ENCODE measurements around the gene SEC31A. TPM values are rescaled to one million over a fixed set of nuclear protein-coding genes. Genes with fewer than 3 reads are reported as not detected.
A peak's percentile ranks its signal among the peaks of the same experiment; 100 is the strongest.

The SEC31A gene
- total RNA-seq, 1 experiment from 2014 or later, result 189 TPM

DNA sequence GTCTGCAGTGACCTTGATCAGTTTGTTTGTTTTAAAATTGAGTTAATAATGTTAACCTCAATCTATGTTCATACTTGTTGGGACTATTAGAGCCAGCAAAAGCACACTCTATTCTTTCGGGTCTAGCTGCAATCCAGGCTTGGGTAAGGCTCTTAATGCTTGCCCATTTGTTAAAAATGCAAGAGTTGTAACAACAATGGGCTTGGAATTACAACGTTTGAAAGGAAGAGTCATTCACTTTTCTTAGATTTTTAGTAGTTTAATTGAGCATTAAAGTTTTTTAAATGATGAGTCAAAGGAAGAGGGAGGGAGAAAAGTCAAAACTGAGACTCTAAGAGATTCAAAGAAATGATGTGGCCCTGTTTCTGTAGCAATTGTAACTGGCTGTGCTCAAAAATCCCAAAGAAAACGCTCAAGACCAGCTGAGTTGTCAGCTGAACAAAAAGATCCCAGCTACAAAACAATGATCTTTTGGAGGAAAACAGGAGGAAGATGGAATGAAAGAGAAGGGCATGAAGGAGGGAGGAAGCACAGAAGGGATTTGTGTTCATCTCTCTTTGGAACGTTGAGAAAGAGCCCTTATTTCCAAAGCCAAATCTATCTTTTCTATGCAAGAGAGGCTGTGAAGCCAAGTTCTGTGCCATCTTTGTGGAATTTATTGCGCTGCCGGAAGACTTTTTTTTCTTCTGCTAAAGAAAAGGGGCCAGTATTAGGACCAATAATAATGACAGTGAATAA lies 97.9 kb downstream of the SEC31A start:
- no peak for DNase-seq (ENCODE audit: low read depth)

DNA sequence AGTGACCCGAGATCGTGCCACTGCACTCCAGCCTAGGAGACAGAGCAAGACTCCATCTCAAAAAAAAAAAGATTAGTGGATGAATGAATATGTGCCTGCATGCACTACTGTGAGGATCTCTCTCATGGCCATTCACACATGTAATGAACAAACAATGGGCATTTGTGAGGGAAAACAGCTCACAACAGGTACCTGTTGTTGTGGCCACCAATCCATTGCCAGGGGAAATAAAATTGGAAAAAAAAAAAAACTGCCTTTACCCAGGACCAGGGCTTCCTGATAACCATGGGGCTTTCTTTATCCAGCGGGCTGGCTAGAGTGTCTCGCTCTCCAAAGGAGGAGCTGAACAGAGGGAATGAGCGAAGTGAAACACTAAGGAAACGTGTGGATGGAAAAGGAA lies 99.8 kb downstream of the SEC31A start:
- no peak for DNase-seq (ENCODE audit: low read depth)

DNA sequence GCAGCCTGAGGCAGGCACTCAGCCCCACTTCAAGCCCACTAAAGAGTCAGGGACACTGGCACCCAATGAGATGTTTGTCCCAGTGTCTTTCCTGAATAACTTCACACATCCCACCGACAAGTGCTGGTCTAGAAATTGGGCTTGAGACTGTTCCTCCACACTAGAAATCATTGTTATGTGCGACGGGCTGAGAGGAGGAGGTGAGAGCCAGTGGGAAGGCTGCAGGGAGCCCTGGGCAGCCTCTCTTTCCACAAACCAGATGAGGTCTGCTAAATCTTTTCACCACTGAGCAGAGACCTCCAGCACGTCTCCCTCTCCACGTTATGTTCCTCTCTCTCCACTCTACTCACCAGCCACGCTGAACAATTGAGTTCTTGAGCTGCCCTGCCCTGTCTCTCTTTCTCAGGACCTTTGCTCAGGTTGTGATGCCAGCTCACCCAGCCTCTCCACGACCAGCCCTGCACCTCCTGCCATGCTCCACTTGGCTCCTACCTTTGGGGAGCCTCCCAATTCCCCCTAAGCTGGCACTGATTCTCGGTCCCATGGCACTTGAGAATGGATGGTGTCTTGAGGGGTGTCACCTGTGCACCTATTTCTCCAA lies 100.8 kb downstream of the SEC31A start:
- no peak for DNase-seq (ENCODE audit: low read depth)

DNA sequence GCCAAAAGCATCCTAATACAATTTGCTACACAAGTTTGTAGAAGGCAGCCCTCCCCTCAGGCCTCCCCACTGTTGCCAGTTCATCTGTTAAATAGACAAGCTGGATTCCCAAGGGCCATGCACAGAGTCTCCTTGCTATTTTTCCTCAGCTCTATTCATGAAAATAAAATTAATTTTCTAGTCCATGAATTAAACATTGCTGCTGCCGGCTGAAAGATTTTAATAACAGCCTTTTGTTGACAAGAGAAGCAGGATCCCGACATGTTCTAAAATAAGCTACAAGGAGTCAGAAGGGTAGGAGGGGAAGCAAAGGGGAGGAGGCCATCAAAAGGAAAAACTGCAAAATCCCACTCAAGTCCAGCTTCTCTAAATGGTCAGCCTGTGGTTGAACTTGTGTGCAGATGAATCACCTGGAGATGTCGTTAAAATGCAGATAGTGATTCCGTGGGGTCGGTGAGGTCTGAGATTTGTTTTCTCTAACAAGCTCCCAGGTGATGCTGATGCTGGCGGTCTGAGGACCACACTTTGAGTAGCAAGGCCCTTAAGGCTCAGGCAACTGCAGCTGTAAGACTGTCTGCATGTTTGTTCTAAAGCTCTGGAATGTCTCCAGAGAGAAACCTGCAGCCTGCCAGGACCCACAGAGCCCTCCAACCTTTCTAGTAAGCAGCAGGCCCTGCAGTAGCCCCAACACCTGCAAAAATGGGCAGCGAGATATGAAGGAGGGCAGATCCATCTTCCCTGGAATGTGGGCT lies 101.8 kb downstream of the SEC31A start:
- DNase-seq (ENCODE audit: low read depth), result no peak

DNA sequence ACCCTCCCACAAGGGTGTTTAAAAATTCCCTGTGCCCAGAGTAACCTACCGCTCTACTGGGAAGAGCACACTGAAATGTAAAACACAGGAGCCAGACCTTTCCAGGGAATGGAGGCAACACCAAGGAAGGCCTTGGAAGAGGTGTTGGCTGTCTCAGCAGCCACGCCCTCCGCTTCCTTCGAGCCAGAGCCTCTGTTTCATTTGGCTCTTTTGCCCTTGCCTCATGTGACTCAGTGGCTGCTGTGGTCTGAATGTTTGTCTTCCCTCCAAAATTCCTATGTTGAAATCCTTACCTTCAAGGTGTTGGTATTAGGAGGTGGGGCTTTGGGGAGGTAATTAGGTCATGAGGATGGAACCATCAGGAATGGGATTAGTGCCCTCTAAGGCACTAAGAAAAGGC lies 103.6 kb downstream of the SEC31A start:
- no peak for DNase-seq (ENCODE audit: low read depth)

DNA sequence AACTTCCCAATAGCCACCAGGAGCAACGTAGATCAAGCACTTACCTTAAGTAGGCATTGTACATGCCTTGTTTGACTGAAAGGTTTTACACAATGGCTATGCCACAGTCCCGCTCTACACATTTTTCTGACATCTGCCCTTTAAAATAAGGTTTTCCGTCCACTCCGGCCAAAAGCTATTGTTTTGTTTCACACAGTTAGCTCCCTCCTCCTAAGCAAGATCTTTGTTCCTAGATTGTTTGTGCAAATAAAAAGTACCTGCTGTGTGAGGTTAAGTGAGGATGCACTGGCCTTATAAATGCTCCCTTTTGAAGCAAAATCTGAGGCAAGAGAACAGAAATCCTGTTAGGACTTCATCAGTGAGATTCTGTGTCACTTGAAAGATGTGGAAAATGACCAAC lies 104.1 kb downstream of the SEC31A start:
- no peak for DNase-seq (ENCODE audit: low read depth)

DNA sequence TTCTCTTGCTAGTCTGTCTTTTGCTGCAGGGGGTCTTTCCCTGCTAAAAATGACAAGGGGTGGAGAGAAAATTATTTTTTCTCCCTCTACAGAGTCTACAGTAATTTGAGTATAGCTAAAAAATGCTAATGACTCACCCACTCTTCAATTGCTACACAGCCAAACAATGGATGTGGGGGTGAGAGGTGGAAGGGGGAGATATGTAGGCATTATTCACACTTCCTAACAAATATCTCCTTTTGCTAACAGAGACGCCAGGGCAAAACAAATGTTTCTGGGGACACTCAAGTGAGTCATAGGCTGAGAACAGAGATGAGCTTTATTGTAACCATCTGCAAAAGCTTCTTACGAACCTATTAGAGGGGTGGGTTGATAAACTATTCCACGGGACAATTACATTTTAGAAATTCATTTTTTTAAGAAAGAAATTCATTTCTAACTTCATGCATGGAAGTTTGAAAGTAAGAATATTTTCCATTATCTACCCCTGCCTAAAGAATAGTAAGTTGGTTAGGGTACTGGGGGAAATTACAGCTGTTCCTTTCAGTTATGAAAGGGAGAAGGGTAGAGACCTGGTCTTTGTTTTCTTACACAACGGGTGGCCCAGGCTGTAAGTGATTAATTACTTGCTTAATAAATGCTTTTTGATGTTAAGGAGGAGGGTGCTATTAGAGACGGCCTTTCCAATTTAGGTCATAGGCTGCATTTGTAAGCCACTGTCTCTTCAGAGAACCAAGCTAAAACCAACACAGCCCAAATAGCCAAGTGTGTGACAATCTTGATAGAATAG lies 105.1 kb downstream of the SEC31A start:
- peak; percentile 97 for DNase-seq (ENCODE audit: low read depth)

DNA sequence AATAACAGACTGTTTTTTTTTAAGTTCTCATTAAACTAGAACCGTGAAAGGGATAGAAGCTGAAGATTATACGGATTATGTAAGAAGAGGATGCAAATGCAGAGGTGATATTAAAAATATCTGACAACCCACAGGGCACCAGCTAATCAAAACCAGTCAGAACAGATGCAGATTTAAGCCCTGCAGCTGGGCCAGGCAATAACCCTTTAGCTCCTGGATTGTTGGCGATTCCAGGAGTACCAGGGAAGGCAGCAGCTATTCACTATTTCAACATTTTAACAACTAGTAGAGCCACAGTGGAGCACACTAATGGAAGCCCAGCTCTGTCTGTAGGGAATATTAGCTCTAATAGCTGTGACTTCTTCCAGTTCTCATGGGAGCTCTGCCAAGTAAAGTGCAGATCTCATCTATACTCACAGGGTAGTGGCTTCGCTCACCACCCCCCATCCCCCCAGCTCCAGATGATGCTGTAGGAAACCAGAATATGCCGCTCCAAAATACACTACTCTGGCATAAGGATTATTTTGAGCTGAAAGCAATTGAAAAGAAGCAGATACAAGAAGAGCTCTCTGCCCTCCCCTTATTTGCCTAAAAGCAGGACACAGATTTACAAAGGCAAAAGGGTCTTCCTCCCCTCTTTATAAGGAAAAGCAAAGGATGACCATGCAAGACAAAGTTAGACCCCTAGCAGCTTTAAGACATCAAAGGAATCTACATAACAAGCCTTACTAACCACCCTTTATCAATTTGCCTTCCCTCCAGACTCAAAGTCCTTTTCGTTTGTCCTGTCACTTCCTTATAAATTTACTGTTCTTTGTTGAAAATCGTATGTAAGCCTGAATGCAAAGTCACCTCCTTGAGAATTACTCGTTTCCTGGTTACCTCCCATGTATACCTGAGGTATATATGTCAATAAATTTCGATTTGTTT lies 106.0 kb downstream of the SEC31A start:
- DNase-seq (ENCODE audit: low read depth), result peak; percentile 69

DNA sequence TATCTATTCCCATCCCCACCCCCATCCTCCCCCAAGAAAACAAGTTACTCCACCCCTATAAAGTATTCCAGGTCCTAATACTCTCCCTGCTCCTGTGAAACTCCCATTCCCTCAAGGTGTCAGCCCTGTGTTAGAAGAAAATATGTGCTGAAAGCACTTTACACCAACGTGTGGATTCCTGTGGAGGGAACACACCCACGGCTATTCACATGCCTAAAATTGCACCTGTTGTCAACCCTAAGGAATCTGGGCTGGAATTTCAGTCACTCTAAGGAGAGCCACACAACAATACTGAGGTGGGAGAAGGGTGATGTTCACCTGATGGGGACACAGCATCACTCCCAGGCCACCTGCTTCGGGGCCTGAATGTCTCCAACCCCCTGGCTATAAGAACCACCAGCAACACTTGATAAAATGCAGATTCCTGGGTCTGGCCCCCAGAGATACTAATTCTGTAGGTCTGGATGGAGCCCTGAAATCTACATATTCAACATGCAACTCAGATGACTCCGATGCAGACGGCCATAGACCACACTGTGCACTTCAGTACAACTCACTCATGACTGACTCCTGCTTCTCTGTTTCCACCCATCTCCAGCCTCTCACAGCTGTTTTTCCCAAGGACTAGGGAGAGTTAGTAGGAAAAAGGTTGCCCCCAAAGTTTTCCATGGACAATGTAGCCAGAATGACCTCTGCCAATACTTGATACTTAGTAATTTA lies 108.2 kb downstream of the SEC31A start:
- no peak for DNase-seq (ENCODE audit: low read depth)

DNA sequence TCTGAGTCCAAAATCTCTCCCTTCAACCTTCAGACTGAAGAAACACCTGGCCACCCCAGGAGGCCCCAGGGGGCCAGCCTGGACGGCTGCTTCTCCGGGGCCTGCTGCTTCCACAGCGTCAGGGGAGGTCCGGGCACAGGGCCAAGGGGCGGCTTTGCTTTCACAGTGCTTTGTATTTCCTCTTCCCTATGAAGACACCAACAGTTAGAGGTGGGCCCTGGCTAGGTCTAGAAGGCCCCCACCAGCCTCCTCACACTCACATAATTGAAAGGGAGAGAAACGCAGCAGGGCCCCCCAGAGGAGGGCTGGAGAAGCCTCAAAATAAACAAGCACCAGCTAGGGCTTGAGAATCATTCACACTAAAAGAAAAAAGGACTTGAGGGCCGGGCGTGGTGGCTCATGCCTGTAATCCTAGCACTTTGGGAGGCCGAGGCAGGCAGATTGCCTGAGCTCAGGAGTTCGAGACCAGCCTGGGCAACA lies 110.2 kb downstream of the SEC31A start:
- no peak for DNase-seq (ENCODE audit: low read depth)

DNA sequence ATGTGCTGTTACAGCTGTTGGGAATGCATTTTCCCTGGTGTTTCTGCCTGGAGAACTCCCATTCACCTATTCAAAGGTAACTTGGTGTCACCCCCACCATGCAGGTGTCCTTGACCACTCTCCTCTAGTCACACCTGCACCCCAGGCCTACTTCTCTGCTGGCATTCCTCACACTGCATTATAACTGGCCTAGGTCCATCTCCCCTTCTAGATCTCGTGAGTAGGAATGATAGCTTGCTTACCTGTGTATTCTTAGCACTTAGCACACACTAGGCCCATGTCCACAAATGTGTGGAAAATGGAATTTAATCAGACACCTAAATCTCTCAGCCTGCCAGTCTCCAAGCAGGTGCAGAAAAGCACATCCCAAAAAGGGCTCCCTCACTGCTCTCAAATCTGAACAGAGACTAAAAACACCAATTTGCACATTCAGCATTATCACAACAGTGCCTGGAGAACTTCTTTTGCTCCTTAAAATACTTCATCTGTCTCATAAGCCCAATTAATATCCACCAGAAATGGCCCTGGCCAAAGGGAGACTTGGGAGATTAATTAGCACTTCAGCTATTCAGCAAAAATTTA lies 110.7 kb downstream of the SEC31A start:
- no peak for DNase-seq (ENCODE audit: low read depth)

DNA sequence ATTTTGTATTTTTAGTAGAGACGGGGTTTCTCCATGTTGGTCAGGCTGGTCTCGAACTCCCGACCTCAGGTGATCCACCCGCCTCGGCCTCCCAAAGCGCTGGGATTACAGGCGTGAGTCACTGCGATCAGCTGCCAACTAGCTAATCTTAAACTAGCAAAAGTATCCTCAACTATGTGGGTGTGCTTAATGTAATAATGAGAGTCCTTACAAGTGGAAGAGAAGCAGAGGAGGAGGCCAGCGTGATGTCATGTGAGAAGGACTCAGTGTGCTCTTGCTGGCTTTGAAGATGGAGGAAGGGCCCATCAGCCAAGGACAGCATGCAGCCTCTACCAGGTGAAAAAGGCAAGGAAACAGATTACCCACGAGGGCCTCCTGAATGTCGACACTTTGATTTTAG lies 111.9 kb downstream of the SEC31A start:
- no peak for DNase-seq (ENCODE audit: low read depth)

DNA sequence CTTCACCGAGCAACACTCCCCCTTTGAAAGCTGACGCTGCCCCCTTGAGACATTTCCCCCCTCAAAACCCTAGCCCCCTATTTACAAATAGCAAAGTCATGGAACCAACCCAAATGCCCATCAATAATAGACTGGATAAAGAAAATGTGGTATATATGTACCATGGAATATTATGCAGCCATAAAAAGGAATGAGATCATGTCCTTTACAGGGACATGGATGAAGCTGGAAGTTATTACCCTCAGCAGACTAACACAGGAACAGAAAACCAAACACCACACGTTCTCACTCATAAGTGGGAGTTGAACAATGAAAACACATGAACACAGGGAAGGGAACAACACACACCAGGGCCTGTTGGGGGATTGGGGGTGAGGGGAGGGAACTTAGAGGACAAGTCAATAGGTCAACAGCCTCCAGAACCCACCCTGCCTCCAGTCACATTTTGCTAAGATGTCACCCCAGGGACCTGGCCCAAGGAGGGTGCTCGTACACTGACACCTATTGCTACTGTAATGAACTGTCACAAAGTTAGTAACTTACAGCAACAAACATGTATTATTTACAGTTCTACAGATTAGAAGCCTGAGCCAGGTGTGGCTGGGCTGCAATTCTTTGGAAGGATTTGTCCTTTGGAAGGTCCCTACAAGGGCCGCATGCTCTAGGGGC lies 113.0 kb downstream of the SEC31A start:
- DNase-seq (ENCODE audit: low read depth), result no peak

DNA sequence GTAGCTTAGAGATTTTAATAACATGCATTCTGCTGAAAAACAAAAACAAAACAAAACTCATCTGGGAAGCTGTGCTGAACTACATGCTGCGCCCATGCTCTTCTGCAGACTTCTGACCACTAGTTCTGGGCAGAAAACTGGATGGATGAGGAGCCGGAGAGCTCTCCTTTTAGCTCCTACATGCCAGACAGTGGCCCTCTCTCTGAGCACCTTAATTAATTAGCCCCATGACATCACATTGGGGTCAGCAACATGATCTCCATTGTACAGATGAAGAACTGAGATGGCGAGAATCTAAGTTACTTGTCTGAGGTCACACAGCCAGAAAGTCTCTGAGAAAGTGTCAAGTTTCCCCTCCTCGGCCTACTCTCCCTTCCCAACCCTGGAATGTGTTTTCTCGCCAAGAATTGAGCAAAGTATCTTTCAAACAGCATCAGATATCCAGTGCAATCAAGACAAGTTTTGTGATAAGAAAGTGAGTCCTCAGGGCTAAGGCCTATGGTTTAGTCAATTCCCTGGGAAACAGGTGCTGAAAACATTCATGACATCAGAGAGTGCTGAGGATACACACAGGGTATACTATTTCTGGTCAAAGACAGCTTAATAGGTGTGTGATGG lies 113.9 kb downstream of the SEC31A start:
- DNase-seq (ENCODE audit: low read depth), result no peak

DNA sequence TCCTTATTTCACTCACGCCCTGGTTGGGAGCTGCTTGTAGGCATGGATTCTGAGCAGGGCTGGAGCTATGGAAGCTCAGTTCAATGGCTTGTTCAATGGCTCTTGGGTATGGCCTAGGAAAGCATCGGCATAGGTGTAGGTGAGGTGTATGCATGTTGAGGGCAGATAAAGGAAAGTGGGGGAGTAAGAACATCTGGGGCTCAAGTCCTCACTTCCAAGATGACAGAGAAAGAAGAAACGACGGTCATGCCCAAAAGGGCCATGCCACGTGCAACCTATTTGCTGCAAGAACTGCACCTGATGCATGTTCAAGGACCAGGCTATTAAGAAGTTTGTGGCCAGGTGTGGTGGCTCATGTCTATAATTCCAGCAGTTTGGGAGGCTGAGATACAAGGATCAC lies 115.7 kb downstream of the SEC31A start:
- DNase-seq (ENCODE audit: low read depth), result no peak

DNA sequence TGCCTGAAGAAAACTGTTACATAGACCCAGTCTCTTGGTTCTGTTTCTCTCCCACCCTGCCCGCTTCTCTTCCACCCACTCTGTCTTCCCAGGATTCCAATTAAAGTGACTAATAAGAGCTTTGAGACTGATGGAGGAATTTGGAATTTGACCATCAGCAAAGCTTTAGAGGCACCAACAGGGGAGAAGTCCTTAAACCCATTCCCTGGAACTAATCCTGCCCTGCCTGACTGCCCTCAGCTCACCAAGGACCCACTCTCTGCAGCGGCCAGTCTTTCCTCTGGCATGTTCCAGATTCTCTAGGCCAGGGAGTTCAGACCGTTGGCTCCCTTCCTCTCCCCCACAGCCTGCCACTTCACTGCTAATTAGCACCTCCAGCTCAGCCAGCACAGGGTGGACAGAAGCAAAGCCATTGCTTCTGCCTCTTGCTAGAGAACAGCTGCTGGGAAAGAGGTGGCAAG lies 116.2 kb downstream of the SEC31A start:
- DNase-seq (ENCODE audit: low read depth), result no peak

DNA sequence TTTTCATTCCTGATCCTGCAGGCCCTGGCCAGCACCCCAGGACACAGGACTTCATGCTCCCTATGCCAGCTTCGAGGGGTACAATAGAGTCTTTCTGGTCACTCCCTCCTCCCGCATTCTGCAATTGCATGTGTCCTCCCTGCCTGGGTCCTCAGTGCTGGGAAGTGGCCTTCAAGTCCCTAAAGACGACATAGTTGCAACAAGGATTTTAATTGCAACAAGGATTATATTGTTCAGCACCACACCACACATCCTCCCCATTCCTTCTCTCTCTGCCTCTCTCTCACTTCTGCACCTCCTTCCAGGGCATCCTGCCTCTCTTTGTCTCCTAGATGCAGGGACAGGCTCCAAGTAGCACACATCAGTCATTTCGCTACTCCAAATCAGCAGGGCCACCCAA lies 117.9 kb downstream of the SEC31A start:
- no peak for DNase-seq (ENCODE audit: low read depth)

DNA sequence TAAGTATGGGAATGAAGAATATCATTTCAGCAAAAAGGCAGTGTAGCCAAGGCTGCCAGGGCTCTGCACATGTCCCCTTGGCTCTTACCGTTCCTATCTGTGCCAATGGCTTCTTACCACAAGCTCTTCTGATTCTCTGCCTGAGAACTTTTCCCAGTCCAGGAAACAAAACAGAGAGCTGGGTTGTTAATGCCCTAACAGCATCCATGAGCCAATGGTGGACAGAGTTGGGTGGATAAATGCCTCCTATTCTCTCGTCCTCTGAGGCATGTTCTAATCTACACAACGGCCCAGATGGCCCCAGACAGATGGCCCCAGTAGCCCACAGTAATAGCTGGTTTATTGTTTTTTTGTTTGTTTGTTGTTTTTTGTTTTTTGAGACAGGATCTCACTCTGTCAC lies 120.3 kb downstream of the SEC31A start:
- DNase-seq (ENCODE audit: low read depth), result no peak

All from LHCN-M2 (cell line).